Activated naive CD8-positive, alpha-beta T cell treated with anti-CD3 and anti-CD28 coated beads for 36 hours (primary cell): ENCODE measurements around the gene DLG2. TPM values are rescaled to one million over a fixed set of nuclear protein-coding genes. Genes with fewer than 3 reads are reported as not detected.
"Not testable (repeated sequence)": the region's sequence is repeated elsewhere in the genome, so short reads cannot be mapped to it uniquely, and the experiment has no call there.

Experiments
- DNase-seq: peaks from one replicate; pipeline ENCODE4 v3.0.0; 2021
- H3K27ac Mint-ChIP-seq: one replicate; pipeline ENCODE4 v1.8.0; 2022; ENCODE audit warnings: mild to moderate bottlenecking, moderate library complexity, mixed read lengths
- H3K27me3 Mint-ChIP-seq: one replicate; pipeline ENCODE4 v1.8.0; 2022; ENCODE audit warnings: mild to moderate bottlenecking, mixed read lengths
- H3K36me3 Mint-ChIP-seq: one replicate; pipeline ENCODE4 v1.8.0; 2021; ENCODE audit warnings: mild to moderate bottlenecking, mixed read lengths
- H3K4me1 Mint-ChIP-seq: one replicate; pipeline ENCODE4 v1.8.0; 2021; ENCODE audit warnings: mixed read lengths
- H3K4me3 Mint-ChIP-seq: one replicate; pipeline ENCODE4 v1.8.0; 2022; ENCODE audit warnings: mild to moderate bottlenecking, moderate library complexity, mixed read lengths
- H3K9me3 Mint-ChIP-seq: one replicate; pipeline ENCODE4 v1.8.0; 2022; ENCODE audit warnings: mixed read lengths
- total RNA-seq, 2 experiments: library from RNA; stranded (reverse); gene quantifications; one replicate each; pipeline ENCODE4 v1.2.3, GENCODE V29; 2021

DLG2 gene
- total RNA-seq, 2 experiments from 2014 or later: 1.7 to 1.9 TPM

DNA sequence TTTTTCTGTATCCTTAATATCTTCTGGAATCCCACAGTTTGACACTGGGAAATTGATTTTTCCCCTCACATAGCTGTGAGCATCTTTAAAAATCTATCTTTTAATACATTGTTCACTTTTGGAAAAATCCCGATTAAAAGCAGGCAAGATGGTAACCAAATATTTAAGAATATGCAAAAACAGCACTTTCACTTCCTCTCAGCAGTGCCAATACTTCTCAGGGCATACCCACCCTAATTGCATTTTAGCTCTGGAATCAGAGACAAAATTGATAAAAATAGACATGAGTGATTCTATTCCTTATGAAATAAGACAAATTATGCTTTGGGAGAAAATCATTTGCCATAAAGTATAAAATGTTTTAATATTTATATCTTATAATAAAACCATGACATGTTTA, 2172.5 kb downstream of the DLG2 start:
- H3K4me1 Mint-ChIP-seq: no peaks in the 10 kb centered on the region
- no peak overlapping the region for H3K27ac Mint-ChIP-seq
- no peaks in the 10 kb centered on the region for H3K36me3 Mint-ChIP-seq
- DNase-seq: no peak
- no peak overlapping the region for H3K4me3 Mint-ChIP-seq
- H3K27me3 Mint-ChIP-seq: no peaks in the 10 kb centered on the region
- H3K9me3 Mint-ChIP-seq: no peaks in the 10 kb centered on the region

DNA sequence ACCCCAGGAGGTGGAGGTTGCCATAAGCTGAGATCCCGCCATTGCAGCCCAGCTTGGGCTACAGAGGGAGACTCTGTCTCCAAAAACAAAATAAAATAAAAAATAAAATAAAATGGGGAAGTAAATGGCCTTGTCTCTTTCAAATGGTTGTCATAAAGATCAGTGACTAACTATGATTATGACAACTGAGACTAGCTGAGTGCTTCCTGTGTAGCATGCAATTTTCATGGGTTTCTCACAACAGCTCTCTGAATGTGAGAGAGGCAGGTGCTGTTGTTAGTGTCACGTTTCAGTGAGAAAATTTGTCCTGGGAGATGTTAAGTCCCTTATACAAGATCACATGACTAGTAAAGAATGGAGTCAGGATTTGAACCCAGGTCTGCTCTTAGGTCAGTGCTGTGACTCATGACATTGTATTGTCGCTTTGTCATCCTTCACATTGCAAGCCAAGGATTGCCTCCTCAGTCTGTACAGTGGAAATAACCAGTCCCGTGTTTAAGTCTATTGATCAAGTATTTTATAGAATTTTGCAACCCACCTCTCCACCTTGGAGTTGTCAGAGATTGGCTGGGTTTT, 2177.7 kb downstream of the DLG2 start:
- H3K9me3 Mint-ChIP-seq: no peaks in the 10 kb centered on the region
- no peaks in the 10 kb centered on the region for H3K4me1 Mint-ChIP-seq
- H3K4me3 Mint-ChIP-seq: no peak overlapping the region
- DNase-seq: no peak
- H3K36me3 Mint-ChIP-seq: no peaks in the 10 kb centered on the region
- H3K27me3 Mint-ChIP-seq: no peaks in the 10 kb centered on the region
- no peak overlapping the region for H3K27ac Mint-ChIP-seq

GRCh38 chr11:83448686-83449085, 2178.5 kb downstream of the DLG2 start:
- Mint-ChIP-seq H3K9me3 (no peaks in the 10 kb centered on the region), H3K27me3 (no peaks in the 10 kb centered on the region)

DNA sequence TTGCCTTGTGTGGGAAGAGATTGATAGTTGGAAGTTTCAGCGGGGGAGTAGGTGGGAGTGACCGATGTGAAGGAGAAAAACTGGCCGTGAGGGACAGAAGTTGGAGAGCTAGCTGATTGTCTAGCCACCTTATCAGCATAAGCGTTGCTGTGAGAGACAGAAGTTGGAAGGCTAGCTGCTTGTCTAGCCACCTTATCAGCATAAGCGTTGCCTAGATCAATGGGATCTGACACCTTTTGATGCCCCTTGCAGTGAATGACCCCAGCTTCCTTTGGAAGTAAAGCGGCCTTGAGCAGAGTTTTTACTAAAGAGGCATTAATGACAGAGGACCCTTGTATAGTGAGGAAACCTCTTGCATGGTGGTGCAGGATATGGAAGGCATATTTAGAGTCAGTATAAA, 2183.3 kb downstream of the DLG2 start:
- not testable (repeated sequence) for H3K27ac Mint-ChIP-seq, DNase-seq, H3K4me1 Mint-ChIP-seq, H3K9me3 Mint-ChIP-seq, H3K36me3 Mint-ChIP-seq, H3K4me3 Mint-ChIP-seq, H3K27me3 Mint-ChIP-seq

More at GRCh38 chr11:83448686-83449085, 2178.5 kb downstream of the DLG2 start:
- DNase-seq: no peak
- Mint-ChIP-seq H3K36me3 (no peaks in the 10 kb centered on the region), H3K4me1 (no peaks in the 10 kb centered on the region), H3K27ac (no peak overlapping the region), H3K4me3 (no peak overlapping the region)

GRCh38 chr11:83441601-83442000, 2185.5 kb downstream of the DLG2 start:
- no peaks in the 10 kb centered on the region for H3K4me1 Mint-ChIP-seq

DNA sequence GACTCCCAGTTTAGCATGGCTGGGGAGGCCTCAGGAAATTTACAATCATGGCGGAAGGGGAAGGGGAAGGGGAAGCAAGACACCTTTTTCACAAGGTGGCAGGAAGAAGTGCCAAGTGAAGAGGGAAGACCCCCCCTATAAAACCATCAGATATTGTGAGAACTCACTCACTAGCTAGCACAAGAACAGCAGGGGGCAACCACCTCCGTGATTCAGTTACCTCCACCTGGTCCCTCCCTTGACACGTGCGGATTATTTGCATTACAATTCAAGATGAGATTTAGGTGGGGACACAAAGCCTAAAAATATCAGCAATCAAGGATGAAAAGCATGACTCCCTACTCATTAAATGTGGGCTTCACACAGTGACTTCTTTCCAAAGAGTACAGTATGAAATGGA, 2186.0 kb downstream of the DLG2 start:
- Mint-ChIP-seq H3K36me3 (no peaks in the 10 kb centered on the region), H3K9me3 (no peaks in the 10 kb centered on the region), H3K27me3 (no peaks in the 10 kb centered on the region), H3K4me3 (no peak overlapping the region), H3K27ac (no peak overlapping the region), H3K4me1 (no peaks in the 10 kb centered on the region)
- no peak for DNase-seq

More at GRCh38 chr11:83441601-83442000, 2185.5 kb downstream of the DLG2 start:
- no peaks in the 10 kb centered on the region for H3K36me3 Mint-ChIP-seq
- DNase-seq: no peak
- H3K4me3 Mint-ChIP-seq: no peak overlapping the region
- H3K27ac Mint-ChIP-seq: no peak overlapping the region
- H3K27me3 Mint-ChIP-seq: no peaks in the 10 kb centered on the region
- no peaks in the 10 kb centered on the region for H3K9me3 Mint-ChIP-seq

- Mint-ChIP-seq H3K9me3 (no peaks in the 10 kb centered on the region), H3K4me3 (no peak overlapping the region), H3K4me1 (no peaks in the 10 kb centered on the region), H3K27me3 (no peaks in the 10 kb centered on the region), H3K27ac (no peak overlapping the region), H3K36me3 (no peaks in the 10 kb centered on the region)
- DNase-seq: no peak
Measured at GRCh38 chr11:83438438-83438837, 2188.7 kb downstream of the DLG2 start.

- no peaks in the 10 kb centered on the region for H3K4me1 Mint-ChIP-seq
- H3K36me3 Mint-ChIP-seq: no peaks in the 10 kb centered on the region
- no peak overlapping the region for H3K4me3 Mint-ChIP-seq
- no peak for DNase-seq
- no peaks in the 10 kb centered on the region for H3K27me3 Mint-ChIP-seq
- H3K9me3 Mint-ChIP-seq: no peaks in the 10 kb centered on the region
- H3K27ac Mint-ChIP-seq: no peak overlapping the region
Measured at GRCh38 chr11:83437939-83438338, 2189.2 kb downstream of the DLG2 start.

DNA sequence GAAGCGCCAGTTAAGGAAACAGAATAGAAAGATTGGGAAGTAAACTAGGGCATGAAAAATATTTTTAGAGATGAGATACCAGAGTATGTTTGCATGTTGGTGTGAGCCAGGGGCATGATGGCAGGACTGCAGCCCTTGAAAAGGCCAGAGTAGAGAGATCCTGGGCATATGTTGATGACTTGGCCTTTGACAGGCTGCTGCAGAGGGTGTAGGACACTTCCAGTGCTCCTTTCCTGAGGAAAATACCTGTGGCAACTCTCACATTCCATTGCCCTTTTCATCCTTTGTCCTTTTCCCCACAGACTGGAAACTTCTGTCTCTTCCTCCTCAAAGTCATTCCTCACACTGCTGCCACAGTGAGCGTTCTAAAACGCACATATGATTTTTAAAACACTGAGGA, 2190.3 kb downstream of the DLG2 start:
- no peaks in the 10 kb centered on the region for H3K9me3 Mint-ChIP-seq
- H3K4me3 Mint-ChIP-seq: no peak overlapping the region
- DNase-seq: no peak
- H3K27me3 Mint-ChIP-seq: no peaks in the 10 kb centered on the region
- no peaks in the 10 kb centered on the region for H3K4me1 Mint-ChIP-seq
- H3K36me3 Mint-ChIP-seq: no peaks in the 10 kb centered on the region
- no peak overlapping the region for H3K27ac Mint-ChIP-seq

DNA sequence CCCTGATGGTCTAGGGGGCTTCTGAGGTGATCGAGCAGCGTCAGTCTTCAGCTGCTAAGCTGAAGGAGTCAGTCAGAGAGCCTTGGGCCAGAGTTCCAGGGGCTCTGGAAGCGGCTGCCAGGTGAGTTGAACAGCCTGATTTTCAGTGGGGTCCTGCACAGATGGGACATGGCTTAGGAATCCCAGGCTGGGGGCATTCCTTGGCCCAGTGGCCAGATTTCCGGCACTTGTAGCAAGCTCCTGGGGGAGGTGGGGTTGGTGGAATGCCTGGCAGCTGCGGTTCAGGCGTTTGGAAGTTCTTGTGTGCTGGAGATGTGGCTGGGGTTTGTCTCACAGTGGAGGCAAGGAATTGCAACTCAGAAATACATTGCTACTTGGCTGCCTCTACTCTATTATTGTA, 2192.3 kb downstream of the DLG2 start:
- H3K36me3 Mint-ChIP-seq, H3K27ac Mint-ChIP-seq, H3K9me3 Mint-ChIP-seq, H3K4me1 Mint-ChIP-seq, H3K4me3 Mint-ChIP-seq, DNase-seq, H3K27me3 Mint-ChIP-seq: not testable (repeated sequence)

GRCh38 chr11:83427943-83428342, 2199.2 kb downstream of the DLG2 start:
- Mint-ChIP-seq H3K36me3 (no peaks in the 10 kb centered on the region), H3K27me3 (no peaks in the 10 kb centered on the region), H3K27ac (no peak overlapping the region), H3K9me3 (no peaks in the 10 kb centered on the region), H3K4me3 (no peak overlapping the region), H3K4me1 (no peaks in the 10 kb centered on the region)
- no peak for DNase-seq

GRCh38 chr11:83427501-83427900, 2199.6 kb downstream of the DLG2 start:
- Mint-ChIP-seq H3K9me3 (peaks cover 3% of the 10 kb centered on the region), H3K27me3 (no peaks in the 10 kb centered on the region), H3K4me1 (no peaks in the 10 kb centered on the region), H3K36me3 (peaks cover 1% of the 10 kb centered on the region), H3K27ac (no peak overlapping the region), H3K4me3 (no peak overlapping the region)
- DNase-seq: no peak

GRCh38 chr11:83425137-83425466, 2202.0 kb downstream of the DLG2 start:
- Mint-ChIP-seq H3K27ac (no peak overlapping the region), H3K4me1 (no peaks in the 10 kb centered on the region), H3K36me3 (peaks cover 13% of the 10 kb centered on the region), H3K4me3 (no peak overlapping the region), H3K27me3 (no peaks in the 10 kb centered on the region), H3K9me3 (peaks cover 11% of the 10 kb centered on the region)
- no peak for DNase-seq

- no peak overlapping the region for H3K4me3 Mint-ChIP-seq
- no peak for DNase-seq
- H3K9me3 Mint-ChIP-seq: peaks cover 11% of the 10 kb centered on the region
- H3K27ac Mint-ChIP-seq: no peak overlapping the region
- H3K27me3 Mint-ChIP-seq: no peaks in the 10 kb centered on the region
- no peaks in the 10 kb centered on the region for H3K4me1 Mint-ChIP-seq
- H3K36me3 Mint-ChIP-seq: peaks cover 13% of the 10 kb centered on the region
Measured at GRCh38 chr11:83424376-83425136, 2202.6 kb downstream of the DLG2 start.

DNA sequence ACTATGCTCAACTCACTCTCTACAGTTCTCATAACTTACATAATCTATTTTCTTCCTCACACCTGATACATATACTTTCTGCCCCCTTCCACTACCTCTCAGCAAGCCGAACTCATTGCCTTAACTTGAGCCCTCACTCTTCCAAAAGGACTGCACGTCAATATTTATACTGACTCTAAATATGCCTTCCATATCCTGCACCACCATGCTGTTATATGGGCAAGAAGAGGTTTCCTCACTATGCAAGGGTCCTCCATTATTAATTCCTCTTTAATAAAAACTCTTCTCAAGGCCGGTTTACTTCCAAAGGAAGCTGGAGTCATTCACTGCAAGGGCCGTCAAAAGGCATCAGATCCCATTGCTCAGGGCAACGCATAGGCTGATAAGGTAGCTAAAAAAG, 2204.5 kb downstream of the DLG2 start:
- not testable (repeated sequence) for H3K27me3 Mint-ChIP-seq, H3K4me3 Mint-ChIP-seq, H3K27ac Mint-ChIP-seq, DNase-seq, H3K4me1 Mint-ChIP-seq
- Mint-ChIP-seq H3K36me3 (peaks cover 13% of the 10 kb centered on the region), H3K9me3 (peaks cover 11% of the 10 kb centered on the region)
